Astrocyte (in vitro differentiated cells and primary cell): ENCODE measurements around the gene PI4KA. TPM values are rescaled to one million over a fixed set of nuclear protein-coding genes. Genes with fewer than 3 reads are reported as not detected.

Source experiments
- DNase-seq: peaks from one replicate; pipeline ENCODE4 v3.0.0-alpha.2; 2010; ENCODE audit warnings: low read depth
- FAIRE-seq: peaks from 2 replicates; lab custom pipeline; 2011; peaks lifted over from hg19 to GRCh38; lab: Jason Lieb, UNC
- H2AFZ ChIP-seq: 2 replicates; pipeline ENCODE4 v1.6.0; 2012; ENCODE audit warnings: low read depth, low read length, inconsistent platforms
- H3K27ac ChIP-seq: 2 replicates; pipeline ENCODE4 v1.5.1; 2011; ENCODE audit warnings: low read depth, low read length, inconsistent platforms
- H3K27me3 ChIP-seq: 2 replicates; pipeline ENCODE4 v1.6.0; 2011; ENCODE audit warnings: low read length, inconsistent platforms; ENCODE audit not compliant: insufficient read depth
- H3K36me3 ChIP-seq: 2 replicates; pipeline ENCODE4 v1.5.1; 2011; ENCODE audit warnings: low read length, inconsistent platforms; ENCODE audit not compliant: insufficient read depth
- H3K4me1 ChIP-seq: 2 replicates; pipeline ENCODE4 v1.5.1; 2011; ENCODE audit warnings: low read length, inconsistent platforms; ENCODE audit not compliant: insufficient read depth
- H3K4me2 ChIP-seq: 2 replicates; pipeline ENCODE4 v1.6.0; 2012; ENCODE audit warnings: low read length, inconsistent platforms
- H3K4me3 ChIP-seq: 2 replicates; pipeline ENCODE4 v1.5.1; 2011; ENCODE audit warnings: low read depth, mild to moderate bottlenecking, low read length, inconsistent platforms; ENCODE audit not compliant: insufficient read depth
- H3K79me2 ChIP-seq: 2 replicates; pipeline ENCODE4 v1.6.0; 2012; ENCODE audit warnings: mild to moderate bottlenecking, low read length, inconsistent platforms; ENCODE audit not compliant: insufficient read depth
- H3K9ac ChIP-seq: 2 replicates; pipeline ENCODE4 v1.6.0; 2012; ENCODE audit warnings: mild to moderate bottlenecking, low read length, inconsistent platforms
- H3K9me3 ChIP-seq: 2 replicates; pipeline ENCODE4 v1.5.1; 2012; ENCODE audit warnings: low read depth, mild to moderate bottlenecking, low read length, inconsistent platforms; ENCODE audit not compliant: insufficient read depth
- H4K20me1 ChIP-seq: 2 replicates; pipeline ENCODE4 v1.6.0; 2012; ENCODE audit warnings: low read length, inconsistent platforms; ENCODE audit not compliant: insufficient read depth
- H3K27ac Mint-ChIP-seq: one replicate; pipeline ENCODE4 v1.8.0; 2021; ENCODE audit warnings: mild to moderate bottlenecking, mixed read lengths; ENCODE audit not compliant: unreplicated experiment
- H3K27me3 Mint-ChIP-seq: one replicate; pipeline ENCODE4 v1.8.0; 2021; ENCODE audit warnings: low read depth, mixed read lengths; ENCODE audit not compliant: unreplicated experiment
- H3K36me3 Mint-ChIP-seq: one replicate; pipeline ENCODE4 v1.8.0; 2021; ENCODE audit warnings: low read depth, mixed read lengths; ENCODE audit not compliant: unreplicated experiment
- H3K4me1 Mint-ChIP-seq: one replicate; pipeline ENCODE4 v1.8.0; 2021; ENCODE audit warnings: low read depth, mixed read lengths; ENCODE audit not compliant: unreplicated experiment
- H3K4me3 Mint-ChIP-seq: one replicate; pipeline ENCODE4 v1.8.0; 2021; ENCODE audit warnings: mild to moderate bottlenecking, moderate library complexity, mixed read lengths; ENCODE audit not compliant: unreplicated experiment
- H3K9me3 Mint-ChIP-seq: one replicate; pipeline ENCODE4 v1.8.0; 2021; ENCODE audit warnings: mild to moderate bottlenecking, mixed read lengths; ENCODE audit not compliant: unreplicated experiment
- CTCF ChIP-seq: IDR thresholded peaks from 2 replicates; pipeline ENCODE4 v1.5.1; 2011; ENCODE audit warnings: low read depth, mild to moderate bottlenecking, inconsistent platforms, low read length, moderate library complexity; ENCODE audit not compliant: insufficient read depth
- EZH2 ChIP-seq: IDR thresholded peaks from 2 replicates; pipeline ENCODE4 v1.6.1; 2012; ENCODE audit warnings: mild to moderate bottlenecking, low read length, inconsistent platforms; ENCODE audit not compliant: insufficient read depth
- total RNA-seq: library from RNA; stranded (reverse); gene quantifications from 2 replicates; pipeline ENCODE4 v1.2.1, GENCODE V29; 2021

The PI4KA gene
- total RNA-seq, 1 donor from 2014 or later, result 35.9 TPM

GRCh38 chr22:20811171-20811570, 47.4 kb downstream of the PI4KA start:
- Mint-ChIP-seq H3K9me3 (no peaks in the 10 kb centered on the region), H3K4me3 (no peak overlapping the region), H3K27me3 (no peaks in the 10 kb centered on the region), H3K36me3 (peaks cover 20% of the 10 kb centered on the region), H3K27ac (no peak overlapping the region), H3K4me1 (peaks cover 7% of the 10 kb centered on the region)
- Histone ChIP-seq H3K4me2 (no peak overlapping the region), H3K9me3 (no peaks in the 10 kb centered on the region), H3K27ac (no peak overlapping the region), H3K4me1 (peaks cover 8% of the 10 kb centered on the region), H3K9ac (no peak overlapping the region), H3K79me2 (no peaks in the 10 kb centered on the region), H3K27me3 (no peaks in the 10 kb centered on the region), H4K20me1 (no peaks in the 10 kb centered on the region), H2AFZ (no peak overlapping the region), H3K4me3 (no peak overlapping the region), H3K36me3 (peaks cover 24% of the 10 kb centered on the region)
- TF ChIP-seq EZH2, result no peak
- no peak for TF ChIP-seq CTCF
- no peak for DNase-seq
- FAIRE-seq, result no peak

GRCh38 chr22:20810645-20811044, 48.0 kb downstream of the PI4KA start:
- FAIRE-seq (no peak), DNase-seq (no peak)
- no peak overlapping the region for H3K27ac Mint-ChIP-seq
- no peaks in the 10 kb centered on the region for H3K27me3 Mint-ChIP-seq
- Histone ChIP-seq H3K9me3 (no peaks in the 10 kb centered on the region), H3K27me3 (no peaks in the 10 kb centered on the region), H3K27ac (no peak overlapping the region), H4K20me1 (no peaks in the 10 kb centered on the region), H3K4me1 (peaks cover 8% of the 10 kb centered on the region), H3K4me3 (no peak overlapping the region), H3K79me2 (no peaks in the 10 kb centered on the region), H2AFZ (no peak overlapping the region), H3K9ac (no peak overlapping the region), H3K4me2 (no peak overlapping the region), H3K36me3 (peaks cover 24% of the 10 kb centered on the region)
- peaks cover 20% of the 10 kb centered on the region for H3K36me3 Mint-ChIP-seq
- H3K4me1 Mint-ChIP-seq, result peaks cover 12% of the 10 kb centered on the region
- H3K4me3 Mint-ChIP-seq, result no peak overlapping the region
- H3K9me3 Mint-ChIP-seq, result no peaks in the 10 kb centered on the region
- TF ChIP-seq CTCF (no peak), EZH2 (no peak)

GRCh38 chr22:20809538-20810185, 48.9 kb downstream of the PI4KA start:
- no peak for TF ChIP-seq CTCF
- TF ChIP-seq EZH2, result no peak
- peaks cover 20% of the 10 kb centered on the region for H3K36me3 Mint-ChIP-seq
- no peak for DNase-seq
- Histone ChIP-seq H3K4me1 (peaks cover 8% of the 10 kb centered on the region), H3K9ac (no peak overlapping the region), H3K79me2 (no peaks in the 10 kb centered on the region), H3K27me3 (no peaks in the 10 kb centered on the region), H4K20me1 (no peaks in the 10 kb centered on the region), H2AFZ (no peak overlapping the region), H3K4me2 (no peak overlapping the region), H3K9me3 (no peaks in the 10 kb centered on the region), H3K36me3 (peaks cover 21% of the 10 kb centered on the region), H3K4me3 (no peak overlapping the region), H3K27ac (no peak overlapping the region)
- H3K27me3 Mint-ChIP-seq, result no peaks in the 10 kb centered on the region
- no peaks in the 10 kb centered on the region for H3K9me3 Mint-ChIP-seq
- no peak overlapping the region for H3K27ac Mint-ChIP-seq
- FAIRE-seq, result no peak
- no peak overlapping the region for H3K4me3 Mint-ChIP-seq
- peaks cover 12% of the 10 kb centered on the region for H3K4me1 Mint-ChIP-seq
